GM06990 (cell line): ENCODE results near the gene ZNF212.

Experiments
- DNase-seq: peaks from one replicate; pipeline ENCODE4 v3.0.0-alpha.2; 2011; ENCODE audit not compliant: insufficient read length; ENCODE audit errors: extremely low read depth
- H3K27me3 ChIP-seq: replicated peaks from 2 replicates; pipeline ENCODE4 v1.6.0; 2011; ENCODE audit warnings: low read length; ENCODE audit not compliant: control insufficient read depth, insufficient read depth
- H3K36me3 ChIP-seq: 2 replicates; pipeline ENCODE4 v1.5.1; 2011; ENCODE audit warnings: low read length; ENCODE audit not compliant: control insufficient read depth, insufficient read depth
- H3K4me3 ChIP-seq: replicated peaks from 2 replicates; pipeline ENCODE4 v1.5.1; 2011; ENCODE audit warnings: low read depth, mild to moderate bottlenecking, control low read depth, low read length
- TF ChIP-seq, protein P1 (sequence below): IDR thresholded peaks from 2 replicates; pipeline ENCODE4 v1.5.1; 2011; ENCODE audit warnings: low read length, control low read depth, mild to moderate bottlenecking, inconsistent platforms; ENCODE audit not compliant: insufficient read depth, poor library complexity, severe bottlenecking

ZNF212 gene

GRCh38 chr7:149302865-149303264 lies 63.4 kb downstream of the ZNF212 start:
- Histone ChIP-seq H3K4me3 (no peak overlapping the region), H3K36me3 (no peaks in the 10 kb centered on the region), H3K27me3 (no peaks in the 10 kb centered on the region; the same call in 1 of the 2 replicates)
- DNase-seq: no peak
- TF ChIP-seq, protein P1, sequence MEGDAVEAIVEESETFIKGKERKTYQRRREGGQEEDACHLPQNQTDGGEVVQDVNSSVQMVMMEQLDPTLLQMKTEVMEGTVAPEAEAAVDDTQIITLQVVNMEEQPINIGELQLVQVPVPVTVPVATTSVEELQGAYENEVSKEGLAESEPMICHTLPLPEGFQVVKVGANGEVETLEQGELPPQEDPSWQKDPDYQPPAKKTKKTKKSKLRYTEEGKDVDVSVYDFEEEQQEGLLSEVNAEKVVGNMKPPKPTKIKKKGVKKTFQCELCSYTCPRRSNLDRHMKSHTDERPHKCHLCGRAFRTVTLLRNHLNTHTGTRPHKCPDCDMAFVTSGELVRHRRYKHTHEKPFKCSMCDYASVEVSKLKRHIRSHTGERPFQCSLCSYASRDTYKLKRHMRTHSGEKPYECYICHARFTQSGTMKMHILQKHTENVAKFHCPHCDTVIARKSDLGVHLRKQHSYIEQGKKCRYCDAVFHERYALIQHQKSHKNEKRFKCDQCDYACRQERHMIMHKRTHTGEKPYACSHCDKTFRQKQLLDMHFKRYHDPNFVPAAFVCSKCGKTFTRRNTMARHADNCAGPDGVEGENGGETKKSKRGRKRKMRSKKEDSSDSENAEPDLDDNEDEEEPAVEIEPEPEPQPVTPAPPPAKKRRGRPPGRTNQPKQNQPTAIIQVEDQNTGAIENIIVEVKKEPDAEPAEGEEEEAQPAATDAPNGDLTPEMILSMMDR: no peak

DNA sequence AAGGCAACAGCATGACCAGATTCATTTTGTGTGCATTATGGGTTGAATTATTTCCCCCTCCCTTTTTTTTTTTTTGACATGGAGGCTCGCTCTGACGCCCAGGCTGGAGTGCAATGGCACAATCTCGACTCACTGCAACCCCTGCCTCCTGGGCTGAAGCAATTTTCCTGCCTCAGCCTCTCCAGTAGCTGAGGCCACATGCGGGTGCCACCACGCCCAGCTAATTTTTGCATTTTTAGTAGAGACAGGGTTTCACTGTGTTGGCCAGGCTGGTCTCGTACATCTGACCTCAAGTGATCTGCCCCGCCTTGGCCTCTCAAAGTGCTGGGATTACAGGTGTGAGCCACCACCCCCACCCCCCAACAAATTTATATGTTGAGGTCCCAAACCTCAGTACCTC lies 64.6 kb downstream of the ZNF212 start:
- Histone ChIP-seq H3K36me3 (no peaks in the 10 kb centered on the region), H3K27me3 (no peaks in the 10 kb centered on the region), H3K4me3 (no peak overlapping the region)
- no peak for DNase-seq
- TF ChIP-seq, protein P1: no peak
